Hepatocyte (in vitro differentiated cells): ENCODE measurements around the gene ZDHHC7. TPM values are rescaled to one million over a fixed set of nuclear protein-coding genes. Genes with fewer than 3 reads are reported as not detected.
"Not testable (repeated sequence)": the region's sequence is repeated elsewhere in the genome, so short reads cannot be mapped to it uniquely, and the experiment has no call there.

Experiments used
- DNase-seq: peaks from one replicate; pipeline ENCODE4 v3.0.0-alpha.2; 2016; ENCODE audit warnings: low spot score
- H2AFZ ChIP-seq: fragments of 200-600 bp; sonication (generic); 2 replicates; pipeline ENCODE4 v1.6.0; 2016; ENCODE audit warnings: antibody characterized with exemption, mild to moderate bottlenecking
- H3K27ac ChIP-seq: fragments of 200-600 bp; sonication (generic); 2 replicates; pipeline ENCODE4 v1.5.1; 2016; ENCODE audit warnings: mild to moderate bottlenecking
- H3K27me3 ChIP-seq: fragments of 200-600 bp; sonication (generic); 2 replicates; pipeline ENCODE4 v1.6.1; 2016
- H3K36me3 ChIP-seq: fragments of 200-600 bp; sonication (generic); replicated peaks from 2 replicates; pipeline ENCODE4 v1.5.1; 2016; ENCODE audit warnings: low read depth; ENCODE audit not compliant: insufficient read depth
- H3K4me1 ChIP-seq: fragments of 200-600 bp; sonication (generic); 2 replicates; pipeline ENCODE4 v1.5.1; 2016; ENCODE audit warnings: mild to moderate bottlenecking, moderate library complexity; ENCODE audit not compliant: insufficient read depth
- H3K4me2 ChIP-seq: fragments of 200-600 bp; sonication (generic); 2 replicates; pipeline ENCODE4 v1.6.0; 2016
- H3K4me3 ChIP-seq: fragments of 200-600 bp; sonication (generic); 2 replicates; pipeline ENCODE4 v1.5.1; 2016; ENCODE audit warnings: mild to moderate bottlenecking
- H3K79me2 ChIP-seq: fragments of 200-600 bp; sonication (generic); 2 replicates; pipeline ENCODE4 v1.6.0; 2017; ENCODE audit warnings: mild to moderate bottlenecking
- H3K9me2 ChIP-seq: fragments of 200-600 bp; sonication (generic); replicated peaks from 2 replicates; pipeline ENCODE4 v1.6.0; 2017; ENCODE audit warnings: mild to moderate bottlenecking; ENCODE audit not compliant: insufficient read depth
- H3K9me3 ChIP-seq: fragments of 200-600 bp; sonication (generic); 2 replicates; pipeline ENCODE4 v1.5.1; 2016; ENCODE audit warnings: low read depth, mild to moderate bottlenecking
- H4K20me1 ChIP-seq: fragments of 200-600 bp; sonication (generic); 2 replicates; pipeline ENCODE4 v1.6.0; 2016; ENCODE audit warnings: mild to moderate bottlenecking; ENCODE audit not compliant: insufficient read depth, poor library complexity, severe bottlenecking
- CTCF ChIP-seq: fragments of 200-600 bp; sonication (generic); IDR thresholded peaks from 2 replicates; pipeline ENCODE4 v1.5.1; 2016; ENCODE audit warnings: antibody characterized with exemption, mild to moderate bottlenecking; ENCODE audit not compliant: poor library complexity
- EZH2 ChIP-seq: fragments of 200-600 bp; sonication (generic); IDR thresholded peaks from 2 replicates; pipeline ENCODE4 v1.6.1; 2016; ENCODE audit warnings: antibody characterized with exemption, mild to moderate bottlenecking, borderline replicate concordance
- EZH2phosphoT487 ChIP-seq: fragments of 200-600 bp; sonication (generic); IDR thresholded peaks from one replicate; pipeline ENCODE4 v1.6.1; 2018; ENCODE audit warnings: antibody characterized with exemption, mild to moderate bottlenecking, low read depth, moderate library complexity; ENCODE audit not compliant: unreplicated experiment, severe bottlenecking
- WGBS: methylation state at CpG from one replicate; pipeline ENCODE4 v1.1.6; 2016; ENCODE audit warnings: low lambda C conversion rate; ENCODE audit errors: missing lambda C conversion rate; 5-methylcytosine and 5-hydroxymethylcytosine counted together
- polyA plus RNA-seq: library from polyadenylated mRNA; unstranded; fragments of >200 nt; fragmentation: Nextera tagmentation; extraction: Ambion mirVana; gene quantifications from 2 replicates; pipeline ENCODE4 v1.2.1, GENCODE V29; 2016
- total RNA-seq: library from RNA; depleted of rRNA; stranded (reverse); fragments of >200 nt; gene quantifications from 2 replicates; pipeline ENCODE4 v1.2.3, GENCODE V29; 2014

The ZDHHC7 gene
- total and polyA plus RNA-seq, 2 experiments from 2014 or later = 51.4 to 65.2 TPM

GRCh38 chr16:85034591-85035433 lies 23.5 kb upstream of the ZDHHC7 start:
- Histone ChIP-seq H3K9me3 (no peaks in the 10 kb centered on the region), H3K4me1 (no peaks in the 10 kb centered on the region), H3K27ac (no peak overlapping the region), H3K79me2 (peaks cover 25% of the 10 kb centered on the region), H3K9me2 (no peaks in the 10 kb centered on the region), H2AFZ (no peak overlapping the region), H3K36me3 (no peaks in the 10 kb centered on the region), H4K20me1 (no peaks in the 10 kb centered on the region), H3K4me2 (no peak overlapping the region), H3K4me3 (no peak overlapping the region), H3K27me3 (no peaks in the 10 kb centered on the region)
- WGBS = 87% methylated on average over 16 of the region's 18 CpGs
- DNase-seq = no peak
- TF ChIP-seq CTCF (no peak), EZH2phosphoT487 (no peak), EZH2 (no peak)

GRCh38 chr16:85033171-85033570 lies 21.8 kb upstream of the ZDHHC7 start:
- no peaks in the 10 kb centered on the region for H3K9me3 ChIP-seq
- H3K4me1 ChIP-seq = peaks cover 11% of the 10 kb centered on the region
- TF ChIP-seq CTCF = no peak
- no peak for TF ChIP-seq EZH2
- TF ChIP-seq EZH2phosphoT487 = no peak
- H3K4me3 ChIP-seq = no peak overlapping the region
- no peak overlapping the region for H3K4me2 ChIP-seq
- peaks cover 30% of the 10 kb centered on the region for H3K79me2 ChIP-seq
- H4K20me1 ChIP-seq = no peaks in the 10 kb centered on the region
- no peak for DNase-seq
- no peak overlapping the region for H2AFZ ChIP-seq
- H3K27me3 ChIP-seq = no peaks in the 10 kb centered on the region
- no peaks in the 10 kb centered on the region for H3K36me3 ChIP-seq
- H3K9me2 ChIP-seq = no peaks in the 10 kb centered on the region
- 72% methylated on average over 17 of the region's 17 CpGs for WGBS
- no peak overlapping the region for H3K27ac ChIP-seq

GRCh38 chr16:85032187-85032586 lies 20.9 kb upstream of the ZDHHC7 start:
- not testable (repeated sequence) for H3K4me2 ChIP-seq, H3K4me3 ChIP-seq, H2AFZ ChIP-seq, DNase-seq, H3K36me3 ChIP-seq, H4K20me1 ChIP-seq, H3K27ac ChIP-seq, H3K9me3 ChIP-seq, H3K27me3 ChIP-seq, H3K9me2 ChIP-seq
- WGBS = 99% methylated on average over 4 of the region's 4 CpGs
- peaks cover 33% of the 10 kb centered on the region for H3K79me2 ChIP-seq
- H3K4me1 ChIP-seq = peaks cover 13% of the 10 kb centered on the region

- WGBS = 88% methylated on average over 5 of the region's 5 CpGs
- Histone ChIP-seq H3K9me3 (no peaks in the 10 kb centered on the region), H2AFZ (no peak overlapping the region), H3K27me3 (no peaks in the 10 kb centered on the region), H3K9me2 (no peaks in the 10 kb centered on the region), H4K20me1 (no peaks in the 10 kb centered on the region), H3K79me2 (peaks cover 33% of the 10 kb centered on the region), H3K27ac (no peak overlapping the region), H3K4me3 (no peak overlapping the region), H3K4me2 (no peak overlapping the region), H3K36me3 (no peaks in the 10 kb centered on the region), H3K4me1 (peaks cover 20% of the 10 kb centered on the region)
- no peak for DNase-seq
- no peak for TF ChIP-seq CTCF
- TF ChIP-seq EZH2 = no peak
- TF ChIP-seq EZH2phosphoT487 = no peak
Observed at GRCh38 chr16:85031451-85031850, 20.1 kb upstream of the ZDHHC7 start.
